ENCODE results near the gene CELF4. TPM values are rescaled to one million over a fixed set of nuclear protein-coding genes. Genes with fewer than 3 reads are reported as not detected.

Gene CELF4
- polyA plus RNA-seq, 1 donor (not counting 4 experiments of a cell fraction or from before 2014, with no cell fraction given): not detected

DNA sequence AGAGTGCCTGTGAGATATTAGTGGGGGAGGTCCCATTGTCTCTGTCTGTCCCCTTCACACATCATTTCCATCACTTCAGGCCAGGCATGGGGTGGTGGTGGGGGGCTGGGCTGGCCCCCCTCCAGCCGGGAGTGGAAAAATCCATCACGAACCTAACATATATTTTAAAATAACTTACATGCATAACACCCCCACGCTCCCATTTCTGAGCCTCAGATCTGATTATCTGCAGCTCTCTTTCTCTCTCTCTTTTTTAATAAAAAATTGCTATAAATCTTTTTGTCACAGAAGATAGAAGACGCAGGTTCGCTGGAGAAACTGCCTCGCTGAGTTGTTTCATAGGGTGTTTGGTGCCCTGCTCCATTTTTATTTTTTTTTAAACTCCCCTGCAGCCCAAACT lies 159.8 kb downstream of the CELF4 start:
- FAIRE-seq (no peak), DNase-seq (ENCODE audit: low read depth, low spot score) (no peak)
- H3K27ac ChIP-seq (ENCODE audit: control insufficient read depth, insufficient read depth, low read length): no peak overlapping the region
- no peaks in the 10 kb centered on the region for H3K36me3 ChIP-seq (ENCODE audit: control insufficient read depth in 2 of 2, extremely low read depth in 1 of 2, insufficient read depth in 2 of 2, low read length in 2 of 2)
- no peaks in the 10 kb centered on the region for H3K79me2 ChIP-seq (ENCODE audit: control insufficient read depth, insufficient read depth, low read length)
- H3K9me3 ChIP-seq (ENCODE audit: control insufficient read depth, low read depth, low read length): no peaks in the 10 kb centered on the region
- no peak overlapping the region for H3K4me3 ChIP-seq (ENCODE audit: control insufficient read depth in 2 of 3, extremely low read depth in 1 of 3, insufficient read depth in 2 of 3, low read depth in 1 of 3, low read length in 3 of 3)
- no peaks in the 10 kb centered on the region for H3K9me1 ChIP-seq (ENCODE audit: control insufficient read depth, extremely low read depth, insufficient read depth, low read length)
- H4K20me1 ChIP-seq (ENCODE audit: control insufficient read depth, extremely low read depth, insufficient read depth, low read length): no peaks in the 10 kb centered on the region
- TF ChIP-seq EZH2 (IDR thresholded peaks at IDR 0.05; ENCODE audit: low read length) (no peak), CTCF (optimal IDR thresholded peaks at IDR 0.05 in 1 of 3, IDR thresholded peaks at IDR 0.05 in 1 of 3, conservative IDR thresholded peaks at IDR 0.05 in 1 of 3; ENCODE audit: extremely low read depth in 1 of 3, insufficient read depth in 2 of 3, low read length in 3 of 3) (no peak)
- peaks cover 10% of the 10 kb centered on the region for H3K4me1 ChIP-seq (ENCODE audit: control insufficient read depth, extremely low read depth, insufficient read depth, low read length)
- no peak overlapping the region for H2AFZ ChIP-seq (ENCODE audit: control insufficient read depth, low read length)
- H3K27me3 ChIP-seq (ENCODE audit: control insufficient read depth, extremely low read depth, insufficient read depth, low read length): no peaks in the 10 kb centered on the region
- dilution Hi-C loops (cut with MboI; ENCODE audit: extremely low pct_ligation_motif_present, low sequenced_read_pairs): no loop called here
- no peak overlapping the region for H3K9ac ChIP-seq (ENCODE audit: control insufficient read depth, extremely low read depth, insufficient read depth, low read length)
- no peak overlapping the region for H3K4me2 ChIP-seq (ENCODE audit: control insufficient read depth, extremely low read depth, insufficient read depth, low read depth, low read length)

DNA sequence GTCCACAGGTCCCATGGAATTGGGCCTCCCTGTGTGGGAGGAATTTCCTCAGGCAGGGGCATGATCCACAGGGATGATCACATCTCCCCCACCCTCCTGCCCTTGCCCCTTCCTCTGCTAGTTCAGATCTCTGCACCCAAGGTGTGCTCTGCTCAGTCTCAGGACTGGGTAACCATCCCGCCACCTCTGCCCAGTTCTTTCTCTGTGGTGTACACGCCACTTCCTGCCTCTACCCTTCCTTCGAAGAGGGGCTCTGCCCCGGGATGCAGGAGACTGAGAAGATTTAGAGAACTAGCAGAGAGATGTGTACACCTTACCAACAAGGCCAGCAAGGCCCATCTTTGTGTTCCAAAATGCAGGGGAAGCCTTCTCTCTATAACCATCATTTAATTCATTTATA lies 160.4 kb downstream of the CELF4 start:
- Histone ChIP-seq H3K36me3 (ENCODE audit: control insufficient read depth in 2 of 2, extremely low read depth in 1 of 2, insufficient read depth in 2 of 2, low read length in 2 of 2) (no peaks in the 10 kb centered on the region), H3K27ac (ENCODE audit: control insufficient read depth, insufficient read depth, low read length) (no peak overlapping the region), H3K9me1 (ENCODE audit: control insufficient read depth, extremely low read depth, insufficient read depth, low read length) (no peaks in the 10 kb centered on the region), H3K9ac (ENCODE audit: control insufficient read depth, extremely low read depth, insufficient read depth, low read length) (no peak overlapping the region), H4K20me1 (ENCODE audit: control insufficient read depth, extremely low read depth, insufficient read depth, low read length) (no peaks in the 10 kb centered on the region), H3K4me2 (ENCODE audit: control insufficient read depth, extremely low read depth, insufficient read depth, low read depth, low read length) (no peak overlapping the region), H3K4me1 (ENCODE audit: control insufficient read depth, extremely low read depth, insufficient read depth, low read length) (peaks cover 10% of the 10 kb centered on the region), H2AFZ (ENCODE audit: control insufficient read depth, low read length) (no peak overlapping the region), H3K79me2 (ENCODE audit: control insufficient read depth, insufficient read depth, low read length) (no peaks in the 10 kb centered on the region), H3K4me3 (ENCODE audit: control insufficient read depth in 2 of 3, extremely low read depth in 1 of 3, insufficient read depth in 2 of 3, low read depth in 1 of 3, low read length in 3 of 3) (no peak overlapping the region), H3K9me3 (ENCODE audit: control insufficient read depth, low read depth, low read length) (no peaks in the 10 kb centered on the region), H3K27me3 (ENCODE audit: control insufficient read depth, extremely low read depth, insufficient read depth, low read length) (no peaks in the 10 kb centered on the region)
- TF ChIP-seq EZH2 (IDR thresholded peaks at IDR 0.05; ENCODE audit: low read length) (no peak), CTCF (optimal IDR thresholded peaks at IDR 0.05 in 1 of 3, IDR thresholded peaks at IDR 0.05 in 1 of 3, conservative IDR thresholded peaks at IDR 0.05 in 1 of 3; ENCODE audit: extremely low read depth in 1 of 3, insufficient read depth in 2 of 3, low read length in 3 of 3) (no peak)
- FAIRE-seq: no peak
- DNase-seq (ENCODE audit: low read depth, low spot score): no peak
- dilution Hi-C loops (cut with MboI; ENCODE audit: extremely low pct_ligation_motif_present, low sequenced_read_pairs): no loop called here

Data from keratinocyte (primary cell).